C4-2B (cell line): ENCODE data around the gene JMJD7.

Source experiments
- ZFX ChIP-seq: fragments of 450-650 bp; IDR thresholded peaks from 2 replicates; pipeline ENCODE4 v1.6.1; 2017
- TF ChIP-seq, protein P1 (sequence below): fragments of 450-650 bp; conservative IDR thresholded peaks from 2 replicates; pipeline ENCODE4 v1.5.1; 2017; ENCODE audit warnings: mild to moderate bottlenecking

DNA sequence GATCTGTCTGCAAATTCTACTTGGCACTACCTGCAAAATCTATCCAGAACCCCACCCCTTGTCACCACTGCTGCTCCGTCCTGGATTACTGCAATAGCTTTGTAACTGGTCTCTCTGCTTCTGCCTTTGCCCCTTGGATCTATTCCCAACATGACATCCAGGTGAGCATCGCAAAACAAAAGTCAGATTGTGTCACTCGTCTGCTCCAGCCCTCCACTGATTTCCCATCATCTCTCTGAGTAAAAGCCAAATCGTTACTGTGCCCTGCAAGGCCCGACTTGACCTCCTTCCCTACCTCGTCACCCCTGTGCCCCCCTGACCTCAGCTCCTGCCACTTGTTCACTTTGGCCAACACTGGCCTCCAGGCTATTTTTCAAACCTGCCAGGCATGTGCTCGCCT lies 56.6 kb downstream of the JMJD7 start:
- TF ChIP-seq, protein P1, sequence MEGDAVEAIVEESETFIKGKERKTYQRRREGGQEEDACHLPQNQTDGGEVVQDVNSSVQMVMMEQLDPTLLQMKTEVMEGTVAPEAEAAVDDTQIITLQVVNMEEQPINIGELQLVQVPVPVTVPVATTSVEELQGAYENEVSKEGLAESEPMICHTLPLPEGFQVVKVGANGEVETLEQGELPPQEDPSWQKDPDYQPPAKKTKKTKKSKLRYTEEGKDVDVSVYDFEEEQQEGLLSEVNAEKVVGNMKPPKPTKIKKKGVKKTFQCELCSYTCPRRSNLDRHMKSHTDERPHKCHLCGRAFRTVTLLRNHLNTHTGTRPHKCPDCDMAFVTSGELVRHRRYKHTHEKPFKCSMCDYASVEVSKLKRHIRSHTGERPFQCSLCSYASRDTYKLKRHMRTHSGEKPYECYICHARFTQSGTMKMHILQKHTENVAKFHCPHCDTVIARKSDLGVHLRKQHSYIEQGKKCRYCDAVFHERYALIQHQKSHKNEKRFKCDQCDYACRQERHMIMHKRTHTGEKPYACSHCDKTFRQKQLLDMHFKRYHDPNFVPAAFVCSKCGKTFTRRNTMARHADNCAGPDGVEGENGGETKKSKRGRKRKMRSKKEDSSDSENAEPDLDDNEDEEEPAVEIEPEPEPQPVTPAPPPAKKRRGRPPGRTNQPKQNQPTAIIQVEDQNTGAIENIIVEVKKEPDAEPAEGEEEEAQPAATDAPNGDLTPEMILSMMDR = no peak
- no peak for TF ChIP-seq ZFX
